ENCODE measurements around the gene MYO1G.
A peak's percentile ranks its signal among the peaks of the same experiment; 100 is the strongest.
"Not testable (repeated sequence)": the region's sequence is repeated elsewhere in the genome, so short reads cannot be mapped to it uniquely, and the experiment has no call there.

MYO1G gene

GRCh38 chr7:44945479-44945878, 33.3 kb downstream of the MYO1G start:
- TF ChIP-seq TAF1 (IDR thresholded peaks at IDR 0.05; ENCODE audit: low read depth, low read length) (no peak), POU2F2 (IDR thresholded peaks at IDR 0.05; ENCODE audit: low read depth, low read length) (no peak), POLR2AphosphoS5 (IDR thresholded peaks at IDR 0.05; ENCODE audit: low read depth, low read length) (no peak), SPI1 (IDR thresholded peaks at IDR 0.05; ENCODE audit: low read depth, low read length) (no peak), POLR2A (IDR thresholded peaks at IDR 0.05; ENCODE audit: low read depth, low read length) (no peak), PAX5 (IDR thresholded peaks at IDR 0.05; ENCODE audit: insufficient read depth, low read length, severe bottlenecking) (no peak)
- DNase-seq (ENCODE audit: insufficient read length, low spot score) = no peak
- no peak for FAIRE-seq

- TF ChIP-seq POLR2A (IDR thresholded peaks at IDR 0.05; ENCODE audit: low read depth, low read length) (no peak), TAF1 (IDR thresholded peaks at IDR 0.05; ENCODE audit: low read depth, low read length) (no peak), PAX5 (IDR thresholded peaks at IDR 0.05; ENCODE audit: insufficient read depth, low read length, severe bottlenecking) (no peak), POU2F2 (IDR thresholded peaks at IDR 0.05; ENCODE audit: low read depth, low read length) (no peak), POLR2AphosphoS5 (IDR thresholded peaks at IDR 0.05; ENCODE audit: low read depth, low read length) (no peak), SPI1 (IDR thresholded peaks at IDR 0.05; ENCODE audit: low read depth, low read length) (no peak)
- DNase-seq (ENCODE audit: insufficient read length, low spot score) (no peak), FAIRE-seq (no peak)
Measured at GRCh38 chr7:44944821-44945220, 34.0 kb downstream of the MYO1G start.

GRCh38 chr7:44943631-44944030, 35.2 kb downstream of the MYO1G start:
- no peak for FAIRE-seq
- TF ChIP-seq POU2F2 (IDR thresholded peaks at IDR 0.05; ENCODE audit: low read depth, low read length) (no peak), PAX5 (IDR thresholded peaks at IDR 0.05; ENCODE audit: insufficient read depth, low read length, severe bottlenecking) (no peak), POLR2AphosphoS5 (IDR thresholded peaks at IDR 0.05; ENCODE audit: low read depth, low read length) (no peak), SPI1 (IDR thresholded peaks at IDR 0.05; ENCODE audit: low read depth, low read length) (no peak), TAF1 (IDR thresholded peaks at IDR 0.05; ENCODE audit: low read depth, low read length) (no peak), POLR2A (IDR thresholded peaks at IDR 0.05; ENCODE audit: low read depth, low read length) (no peak)

GRCh38 chr7:44937426-44937825, 41.4 kb downstream of the MYO1G start:
- DNase-seq (ENCODE audit: insufficient read length, low spot score) (no peak), FAIRE-seq (no peak)
- no peak for TF ChIP-seq TAF1 (IDR thresholded peaks at IDR 0.05; ENCODE audit: low read depth, low read length)
- TF ChIP-seq SPI1 (IDR thresholded peaks at IDR 0.05; ENCODE audit: low read depth, low read length) = no peak
- TF ChIP-seq PAX5 (IDR thresholded peaks at IDR 0.05; ENCODE audit: insufficient read depth, low read length, severe bottlenecking) = no peak
- TF ChIP-seq POLR2AphosphoS5 (IDR thresholded peaks at IDR 0.05; ENCODE audit: low read depth, low read length) = no peak
- TF ChIP-seq POLR2A (IDR thresholded peaks at IDR 0.05; ENCODE audit: low read depth, low read length) = no peak
- TF ChIP-seq POU2F2 (IDR thresholded peaks at IDR 0.05; ENCODE audit: low read depth, low read length) = no peak

More at GRCh38 chr7:44943631-44944030, 35.2 kb downstream of the MYO1G start:
- no peak for DNase-seq (ENCODE audit: insufficient read length, low spot score)

- no peak for DNase-seq (ENCODE audit: insufficient read length, low spot score)
- peak; percentile 71 for FAIRE-seq
- TF ChIP-seq SPI1 (IDR thresholded peaks at IDR 0.05; ENCODE audit: low read depth, low read length) (no peak), POU2F2 (IDR thresholded peaks at IDR 0.05; ENCODE audit: low read depth, low read length) (no peak), PAX5 (IDR thresholded peaks at IDR 0.05; ENCODE audit: insufficient read depth, low read length, severe bottlenecking) (no peak), POLR2A (IDR thresholded peaks at IDR 0.05; ENCODE audit: low read depth, low read length) (no peak), TAF1 (IDR thresholded peaks at IDR 0.05; ENCODE audit: low read depth, low read length) (no peak), POLR2AphosphoS5 (IDR thresholded peaks at IDR 0.05; ENCODE audit: low read depth, low read length) (no peak)
Measured at GRCh38 chr7:44936322-44936721, 42.5 kb downstream of the MYO1G start.

- TF ChIP-seq POLR2A (IDR thresholded peaks at IDR 0.05; ENCODE audit: low read depth, low read length) (no peak), SPI1 (IDR thresholded peaks at IDR 0.05; ENCODE audit: low read depth, low read length) (no peak), POLR2AphosphoS5 (IDR thresholded peaks at IDR 0.05; ENCODE audit: low read depth, low read length) (no peak)
- DNase-seq (ENCODE audit: insufficient read length, low spot score) = no peak
- no peak for FAIRE-seq
Measured at GRCh38 chr7:44935583-44935982, 43.2 kb downstream of the MYO1G start.

- no peak for TF ChIP-seq POLR2AphosphoS5 (IDR thresholded peaks at IDR 0.05; ENCODE audit: low read depth, low read length)
- TF ChIP-seq SPI1 (IDR thresholded peaks at IDR 0.05; ENCODE audit: low read depth, low read length) = no peak
- no peak for TF ChIP-seq PAX5 (IDR thresholded peaks at IDR 0.05; ENCODE audit: insufficient read depth, low read length, severe bottlenecking)
- no peak for TF ChIP-seq POLR2A (IDR thresholded peaks at IDR 0.05; ENCODE audit: low read depth, low read length)
- no peak for TF ChIP-seq TAF1 (IDR thresholded peaks at IDR 0.05; ENCODE audit: low read depth, low read length)
- TF ChIP-seq POU2F2 (IDR thresholded peaks at IDR 0.05; ENCODE audit: low read depth, low read length) = no peak
- FAIRE-seq (no peak), DNase-seq (ENCODE audit: insufficient read length, low spot score) (no peak)
Measured at GRCh38 chr7:44935016-44935415, 43.8 kb downstream of the MYO1G start.

GRCh38 chr7:44934510-44934909, 44.3 kb downstream of the MYO1G start:
- not testable (repeated sequence) for DNase-seq (ENCODE audit: insufficient read length, low spot score); FAIRE-seq

- FAIRE-seq = no peak
- DNase-seq (ENCODE audit: insufficient read length, low spot score) = no peak
- TF ChIP-seq TAF1 (IDR thresholded peaks at IDR 0.05; ENCODE audit: low read depth, low read length) (no peak), PAX5 (IDR thresholded peaks at IDR 0.05; ENCODE audit: insufficient read depth, low read length, severe bottlenecking) (no peak), POU2F2 (IDR thresholded peaks at IDR 0.05; ENCODE audit: low read depth, low read length) (no peak), POLR2AphosphoS5 (IDR thresholded peaks at IDR 0.05; ENCODE audit: low read depth, low read length) (no peak), POLR2A (IDR thresholded peaks at IDR 0.05; ENCODE audit: low read depth, low read length) (no peak), SPI1 (IDR thresholded peaks at IDR 0.05; ENCODE audit: low read depth, low read length) (no peak)
Measured at GRCh38 chr7:44930921-44931320, 47.9 kb downstream of the MYO1G start.

GRCh38 chr7:44922351-44922694, 56.5 kb downstream of the MYO1G start:
- DNase-seq (ENCODE audit: insufficient read length, low spot score) (no peak), FAIRE-seq (no peak)
- TF ChIP-seq POLR2A (IDR thresholded peaks at IDR 0.05; ENCODE audit: low read depth, low read length) (no peak), PAX5 (IDR thresholded peaks at IDR 0.05; ENCODE audit: insufficient read depth, low read length, severe bottlenecking) (no peak), POU2F2 (IDR thresholded peaks at IDR 0.05; ENCODE audit: low read depth, low read length) (no peak), POLR2AphosphoS5 (IDR thresholded peaks at IDR 0.05; ENCODE audit: low read depth, low read length) (no peak), SPI1 (IDR thresholded peaks at IDR 0.05; ENCODE audit: low read depth, low read length) (no peak)
